LoVo (cell line): ENCODE results near the gene INPP5E.
"Not testable (repeated sequence)": the region's sequence is repeated elsewhere in the genome, so short reads cannot be mapped to it uniquely, and the experiment has no call there.

Experiments used
- DNase-seq: peaks from one replicate; pipeline ENCODE4 v3.0.0-alpha.2; 2016; ENCODE audit warnings: low spot score

Gene INPP5E

GRCh38 chr9:136429075-136429628 lies 10.5 kb downstream of the INPP5E start:
- DNase-seq = no peak

- DNase-seq = no peak
These were observed 12.9 kb downstream of the INPP5E start for GRCh38 chr9:136426787-136427186.

- not testable (repeated sequence) for DNase-seq
These were observed 14.3 kb downstream of the INPP5E start for GRCh38 chr9:136425367-136425766.

GRCh38 chr9:136424750-136425362 lies 14.8 kb downstream of the INPP5E start:
- DNase-seq = no peak

- DNase-seq = no peak
These were observed 16.1 kb downstream of the INPP5E start for GRCh38 chr9:136423432-136424146.

- no peak for DNase-seq
These were observed 16.8 kb downstream of the INPP5E start for GRCh38 chr9:136422876-136423275.

GRCh38 chr9:136421791-136422190 lies 17.9 kb downstream of the INPP5E start:
- no peak for DNase-seq

- no peak for DNase-seq
These were observed 20.6 kb downstream of the INPP5E start for GRCh38 chr9:136419092-136419420.

GRCh38 chr9:136418182-136419091 lies 21.2 kb downstream of the INPP5E start:
- no peak for DNase-seq

- DNase-seq = no peak
These were observed 22.7 kb downstream of the INPP5E start for GRCh38 chr9:136416914-136417313.

- no peak for DNase-seq
These were observed 23.2 kb downstream of the INPP5E start for GRCh38 chr9:136416427-136416826.

- DNase-seq = no peak
These were observed 26.7 kb downstream of the INPP5E start for GRCh38 chr9:136412962-136413361.

GRCh38 chr9:136411378-136411777 lies 28.3 kb downstream of the INPP5E start:
- no peak for DNase-seq

GRCh38 chr9:136410500-136411287 lies 29.0 kb downstream of the INPP5E start, which contains the start of the genes ENTR1 and PMPCA:
TSS of gene ENTR1 (minus strand) at chr9:136410614. CDS start at chr9:136410397, 217 bp downstream.
TSS of gene PMPCA (plus strand) at chr9:136410658. CDS start at chr9:136410669, 11 bp downstream.
- peak; percentile 93 for DNase-seq

GRCh38 chr9:136409557-136410455 lies 29.8 kb downstream of the INPP5E start:
- DNase-seq = no peak

GRCh38 chr9:136407911-136408310 lies 31.7 kb downstream of the INPP5E start:
- no peak for DNase-seq

- DNase-seq = not testable (repeated sequence)
These were observed 32.6 kb downstream of the INPP5E start for GRCh38 chr9:136407061-136407460.

- not testable (repeated sequence) for DNase-seq
These were observed 33.7 kb downstream of the INPP5E start for GRCh38 chr9:136405904-136406303.

GRCh38 chr9:136405481-136405880 lies 34.2 kb downstream of the INPP5E start:
- no peak for DNase-seq

- no peak for DNase-seq
These were observed 34.9 kb downstream of the INPP5E start for GRCh38 chr9:136404801-136405136.
